Tongue (tissue), 3 donors: ENCODE measurements around the gene USH2A. TPM values are rescaled to one million over a fixed set of nuclear protein-coding genes. Genes with fewer than 3 reads are reported as not detected.

Experiments
- DNase-seq: peaks from one replicate; pipeline ENCODE4 v3.0.0-alpha.2; 2015
- small RNA-seq: library from RNA; depleted of rRNA; stranded (forward); fragments of <200 nt; gene quantifications from one replicate; pipeline ENCODE3, GENCODE V24; 2014; ENCODE audit warnings: low replicate concordance
- total RNA-seq: library from RNA; depleted of rRNA; stranded (reverse); fragments of >200 nt; gene quantifications from one replicate; pipeline ENCODE4 v1.2.3, GENCODE V29; 2014

The USH2A gene
- total RNA-seq, 1 donor from 2014 or later, result 0.10 TPM

GRCh38 chr1:215590779-215591491, 832.3 kb downstream of the USH2A start:
- DNase-seq, result no peak

DNA sequence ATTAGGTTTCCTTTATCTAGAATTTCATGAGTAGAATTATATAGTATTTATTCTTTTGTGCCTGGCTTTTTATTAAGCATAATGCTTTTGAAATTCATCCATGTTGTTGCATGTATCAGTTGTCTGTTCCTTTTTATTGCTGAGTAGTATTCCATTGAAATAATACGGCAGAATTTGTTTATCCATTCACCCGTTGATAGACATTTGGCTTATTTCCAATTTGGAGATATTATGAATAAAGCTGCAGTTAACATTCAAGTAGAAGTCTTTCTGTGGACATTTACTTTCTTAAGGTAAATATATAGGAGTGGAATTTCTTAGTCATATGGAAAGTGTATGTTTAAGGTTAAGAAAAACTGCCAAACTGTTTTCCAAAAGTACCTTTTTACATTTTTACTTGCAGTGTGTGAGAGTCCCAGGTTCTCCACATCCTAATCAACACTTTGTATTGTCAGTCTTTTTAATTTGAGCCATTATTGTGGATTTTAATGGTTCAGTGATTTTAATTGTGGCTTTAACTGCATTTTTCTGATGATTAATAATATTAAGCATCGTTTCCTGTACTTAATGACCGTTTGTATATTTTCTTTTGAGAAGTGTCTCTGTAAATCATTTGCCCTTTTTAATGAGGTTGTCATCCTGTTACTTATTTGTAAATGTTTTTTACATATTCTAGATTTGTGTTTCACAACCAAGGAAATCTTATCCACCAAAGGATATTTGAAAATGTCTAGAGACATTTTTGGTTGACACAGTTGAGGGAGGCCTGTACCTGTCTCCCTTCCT, 833.4 kb downstream of the USH2A start:
- no peak for DNase-seq

- DNase-seq, result no peak
Measured at GRCh38 chr1:215584389-215584788, 838.9 kb downstream of the USH2A start.

- DNase-seq, result no peak
Measured at GRCh38 chr1:215583185-215583749, 840.0 kb downstream of the USH2A start.

GRCh38 chr1:215581896-215582295, 841.4 kb downstream of the USH2A start:
- DNase-seq, result no peak

Small RNA genes within 50 kb of the gene (small RNA-seq; reads per million reads assigned to genes)
- gene MRPS18BP1 (not detected), gene RF00108 (0.24 reads per million, percentile 40 among the genes with 10 or more reads in this experiment)
